Measurements from ENCODE around the gene CCL7.

- TF ChIP-seq REST (IDR thresholded peaks at IDR 0.05; ENCODE audit: insufficient read depth in 1 of 2, low read depth in 2 of 2, low read length in 2 of 2) (no peak), POLR2AphosphoS5 (IDR thresholded peaks at IDR 0.05; ENCODE audit: low read depth, low read length) (no peak), SIN3A (IDR thresholded peaks at IDR 0.05; ENCODE audit: borderline replicate concordance, insufficient read depth, low read length) (no peak)
Observed at GRCh38 chr17:34242587-34243363, 27.2 kb upstream of the CCL7 start.
